UCSD-AML1 (cell line): ENCODE results near the gene NGRN.

Experiments
- DNase-seq: peaks from one replicate; lab custom pipeline; 2025; ENCODE audit not compliant: unreplicated experiment; lab: John Stamatoyannopoulos, UW

NGRN gene

DNA sequence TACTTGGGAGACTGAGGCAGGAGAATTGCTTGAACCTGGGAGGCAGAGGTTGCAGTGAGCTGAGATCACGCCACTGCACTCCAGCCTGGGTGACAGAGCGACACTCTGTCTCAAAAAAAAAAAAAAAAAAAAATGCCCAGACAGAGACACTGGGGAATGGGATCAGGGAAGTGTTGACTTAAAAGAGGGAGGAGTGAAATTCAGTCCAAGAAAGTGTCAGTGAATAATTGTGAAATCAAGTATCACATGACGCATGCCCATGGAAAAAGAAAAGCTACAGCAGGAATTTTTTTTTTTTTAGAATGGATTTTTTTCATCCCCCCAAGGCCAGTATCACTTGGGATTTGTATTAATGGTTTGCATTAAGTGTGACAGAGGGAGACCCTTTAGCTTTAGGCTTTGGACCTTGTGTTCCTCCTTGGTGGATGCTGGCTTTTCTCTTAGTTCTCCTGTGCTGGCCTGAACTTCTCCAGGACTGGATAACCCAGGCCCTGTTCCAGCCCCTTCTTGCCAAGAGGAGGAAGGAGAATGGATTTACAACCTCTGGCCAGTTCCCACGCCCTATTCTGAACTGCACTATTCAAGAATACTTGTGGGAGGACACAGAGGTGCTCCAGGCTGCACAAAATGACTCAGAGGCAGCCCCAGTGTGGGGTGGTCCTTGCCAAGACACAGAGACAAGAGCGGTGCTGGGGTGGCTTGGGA, 50.0 kb downstream of the NGRN start:
- DNase-seq = no peak

DNA sequence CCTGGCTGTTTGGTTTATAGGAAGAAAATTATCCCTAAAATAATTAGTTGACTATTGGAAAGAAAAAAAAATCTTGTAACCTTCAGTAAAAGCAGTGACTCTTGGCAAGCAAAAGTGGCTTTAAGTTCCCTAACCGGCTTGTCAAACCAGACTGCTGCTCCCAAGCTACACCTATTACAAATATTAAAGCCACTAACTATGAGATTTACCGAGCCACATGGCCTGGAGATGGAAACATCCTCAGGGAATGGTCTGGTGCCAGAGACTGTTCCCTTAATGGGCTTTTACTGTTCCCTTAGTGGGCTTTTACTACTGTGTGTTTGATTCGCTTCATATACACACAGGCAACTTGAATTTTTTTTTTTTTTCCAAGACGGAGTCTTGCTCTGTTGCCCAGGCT, 50.7 kb downstream of the NGRN start:
- DNase-seq = no peak

DNA sequence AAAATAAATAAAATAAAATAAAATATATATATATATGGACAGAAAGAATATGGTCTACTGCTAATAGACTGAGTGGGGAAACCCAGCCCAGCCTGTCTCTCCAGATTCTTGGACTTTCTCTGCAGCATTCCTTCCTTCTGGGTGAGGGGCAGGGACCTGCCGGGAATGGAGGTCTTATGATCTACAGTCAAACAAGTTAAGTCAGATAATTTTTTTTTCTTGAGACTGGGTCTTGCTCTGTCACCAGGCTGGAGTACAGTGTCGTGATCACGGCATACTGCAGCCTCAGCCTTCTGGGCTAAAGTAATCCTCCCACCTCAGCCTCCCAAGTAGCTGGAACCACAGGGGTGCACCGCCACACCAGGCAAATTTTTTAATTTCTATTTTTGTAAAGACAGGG, 53.1 kb downstream of the NGRN start:
- no peak for DNase-seq

DNA sequence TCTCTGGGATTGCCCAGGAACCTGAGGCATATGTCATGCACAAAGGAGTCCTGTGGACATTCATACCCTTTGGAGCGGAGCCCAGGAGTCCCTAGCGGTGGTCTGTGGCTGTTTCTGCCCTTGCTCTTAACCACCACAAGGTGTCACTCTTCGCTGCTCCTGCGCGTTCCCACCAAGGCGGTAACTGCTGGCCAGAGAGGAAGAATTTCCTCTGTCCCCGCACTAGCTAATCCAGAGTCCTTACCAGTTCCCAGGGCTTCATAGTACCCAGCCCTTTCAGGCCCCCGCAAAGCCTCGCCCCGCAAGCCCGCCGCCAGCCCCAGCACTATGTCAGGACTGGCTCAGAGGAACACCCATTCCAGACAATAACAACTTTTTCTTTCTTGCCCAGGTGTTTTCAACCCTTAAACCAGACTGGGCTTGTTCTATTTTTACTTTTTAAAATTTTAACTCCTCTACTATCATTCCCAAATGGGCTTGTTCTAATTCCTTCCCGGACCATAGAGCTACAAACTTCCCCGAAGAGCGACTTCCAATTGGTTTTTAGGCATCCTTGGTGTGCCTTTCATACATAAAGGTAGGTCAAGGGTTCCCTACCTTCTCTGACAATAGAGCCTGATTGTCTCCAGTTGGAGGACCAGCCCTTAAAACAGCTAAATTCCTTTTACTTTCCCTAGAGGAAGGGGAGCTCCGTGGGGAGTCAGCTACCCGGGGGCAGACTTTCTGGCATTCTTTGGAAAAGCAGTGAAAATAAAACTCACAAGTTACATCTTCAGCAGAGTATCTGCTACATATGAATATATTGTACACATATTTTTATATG, 54.8 kb downstream of the NGRN start:
- DNase-seq = peak; percentile 72

DNA sequence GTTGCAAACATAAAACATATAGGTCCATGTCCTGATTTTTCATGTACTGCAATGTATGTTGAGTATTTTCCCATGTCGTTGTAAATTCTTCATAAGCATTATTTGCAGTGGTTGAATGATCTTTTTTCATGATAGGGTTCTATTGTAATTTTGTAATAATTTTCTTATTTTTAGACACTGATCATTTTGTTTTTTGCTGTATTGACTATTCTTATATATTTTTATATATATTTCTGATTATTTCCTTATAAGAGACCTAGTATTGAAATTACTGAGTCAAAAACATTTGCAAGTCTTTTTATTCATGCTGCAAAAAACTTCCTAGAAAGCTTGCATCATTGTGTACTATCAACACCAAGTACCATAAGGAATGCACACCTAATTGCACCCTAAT, 55.4 kb downstream of the NGRN start:
- no peak for DNase-seq
